ENCODE measurements around the gene ID1. TPM values are rescaled to one million over a fixed set of nuclear protein-coding genes. Genes with fewer than 3 reads are reported as not detected.

The ID1 gene
- total and polyA plus RNA-seq, 2 of the 13 experiments (the other 11 are each of a cell fraction or from before 2014, with no cell fraction given) = 320 to 419 TPM

GRCh38 chr20:31603822-31604566 is 1.1 kb upstream of the ID1 start (continued):
- peak; percentile 100 for TF ChIP-seq HBP1 (CRISPR knock-in tag; IDR thresholded peaks at IDR 0.05; ENCODE audit: low read depth)
- no peak for TF ChIP-seq SNAPC5 (CRISPR knock-in tag; IDR thresholded peaks at IDR 0.05; ENCODE audit: borderline replicate concordance)
- TF ChIP-seq FOXM1 (CRISPR knock-in tag; IDR thresholded peaks at IDR 0.05) = no peak
- peak; percentile 82 for TF ChIP-seq ZMYM4 (CRISPR knock-in tag; IDR thresholded peaks at IDR 0.05)
- peak; percentile 50; the same call in 1 of the 2 replicates for TF ChIP-seq ARID3A (IDR thresholded peaks at IDR 0.05; ENCODE audit: low read depth, low read length)
- peak; percentile 68 for TF ChIP-seq ZNF143 (CRISPR knock-in tag; IDR thresholded peaks at IDR 0.05)
- TF ChIP-seq ZNF768 (CRISPR knock-in tag; IDR thresholded peaks at IDR 0.05) = peak; percentile 97
- TF ChIP-seq SKI (IDR thresholded peaks at IDR 0.05; ENCODE audit: partially characterized antibody) = peak; percentile 100
- no peak for TF ChIP-seq NAIF1 (CRISPR knock-in tag; IDR thresholded peaks at IDR 0.05; ENCODE audit: borderline replicate concordance)
- TF ChIP-seq HCFC1 (IDR thresholded peaks at IDR 0.05; ENCODE audit: low read depth, low read length) = no peak
- no peak for TF ChIP-seq ZNF512 (CRISPR knock-in tag; IDR thresholded peaks at IDR 0.05)
- TF ChIP-seq RARG (CRISPR knock-in tag; IDR thresholded peaks at IDR 0.05; ENCODE audit: low read depth) = no peak
- peak; percentile 96 for TF ChIP-seq PPARG (CRISPR knock-in tag; conservative IDR thresholded peaks at IDR 0.05)
- TF ChIP-seq ZNF160 (CRISPR knock-in tag; IDR thresholded peaks at IDR 0.05) = peak; percentile 96
- peak; percentile 82; the same call in 1 of the 2 replicates for TF ChIP-seq ZNF557 (CRISPR knock-in tag; IDR thresholded peaks at IDR 0.05)
- peak; percentile 84; the same call in 1 of the 2 replicates for TF ChIP-seq GFI1 (CRISPR knock-in tag; IDR thresholded peaks at IDR 0.05; ENCODE audit: borderline replicate concordance)
- TF ChIP-seq ZNF580 (CRISPR knock-in tag; IDR thresholded peaks at IDR 0.05; ENCODE audit: borderline replicate concordance, low read depth) = peak; percentile 98
- peak; percentile 93 for TF ChIP-seq ZNF451 (CRISPR knock-in tag; IDR thresholded peaks at IDR 0.05)
- peak; percentile 92 for TF ChIP-seq FOXO1 (CRISPR knock-in tag; IDR thresholded peaks at IDR 0.05)
- peak; percentile 87 for TF ChIP-seq FOXA3 (CRISPR knock-in tag; IDR thresholded peaks at IDR 0.05)
- TF ChIP-seq ZBTB14 (CRISPR knock-in tag; IDR thresholded peaks at IDR 0.05) = peak; percentile 67; the same call in 1 of the 2 replicates

Measured in HepG2 (cell line).